GM21526 (cell line): Measurements from ENCODE around the gene RAD51D.
"Not testable (repeated sequence)": the region's sequence is repeated elsewhere in the genome, so short reads cannot be mapped to it uniquely, and the experiment has no call there.

Experiments
- ATAC-seq: cut with Tn5 transposase; IDR thresholded peaks from one replicate; pipeline ENCODE4 v1.9.1; 2021; ENCODE audit warnings: moderate library complexity; ENCODE audit not compliant: unreplicated experiment, low FRiP score

RAD51D gene

GRCh38 chr17:35073183-35073790 lies 46.4 kb downstream of the RAD51D start:
- no peak for ATAC-seq

- ATAC-seq, result no peak
Measured at GRCh38 chr17:35069311-35069710, 50.3 kb downstream of the RAD51D start.

DNA sequence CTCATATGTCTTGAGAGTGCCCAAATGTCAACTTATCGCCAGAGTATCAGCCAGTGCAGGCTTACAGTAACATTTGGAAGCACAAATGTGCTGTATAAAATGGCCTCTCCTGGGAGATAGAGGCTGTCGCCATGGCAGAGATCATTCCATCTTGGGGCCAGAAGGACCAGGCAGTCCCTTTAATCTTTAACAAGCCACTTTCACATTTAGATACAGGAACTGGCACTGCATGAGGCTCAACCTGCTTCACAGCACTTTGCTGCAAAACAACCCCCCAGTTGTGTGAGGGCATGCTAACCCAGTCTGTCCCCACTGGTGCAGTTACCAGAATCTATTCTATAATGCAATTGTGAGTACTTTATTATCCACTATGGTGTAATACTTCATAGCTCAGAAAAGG lies 51.4 kb downstream of the RAD51D start:
- no peak for ATAC-seq

GRCh38 chr17:35065880-35066279 lies 53.8 kb downstream of the RAD51D start:
- no peak for ATAC-seq

DNA sequence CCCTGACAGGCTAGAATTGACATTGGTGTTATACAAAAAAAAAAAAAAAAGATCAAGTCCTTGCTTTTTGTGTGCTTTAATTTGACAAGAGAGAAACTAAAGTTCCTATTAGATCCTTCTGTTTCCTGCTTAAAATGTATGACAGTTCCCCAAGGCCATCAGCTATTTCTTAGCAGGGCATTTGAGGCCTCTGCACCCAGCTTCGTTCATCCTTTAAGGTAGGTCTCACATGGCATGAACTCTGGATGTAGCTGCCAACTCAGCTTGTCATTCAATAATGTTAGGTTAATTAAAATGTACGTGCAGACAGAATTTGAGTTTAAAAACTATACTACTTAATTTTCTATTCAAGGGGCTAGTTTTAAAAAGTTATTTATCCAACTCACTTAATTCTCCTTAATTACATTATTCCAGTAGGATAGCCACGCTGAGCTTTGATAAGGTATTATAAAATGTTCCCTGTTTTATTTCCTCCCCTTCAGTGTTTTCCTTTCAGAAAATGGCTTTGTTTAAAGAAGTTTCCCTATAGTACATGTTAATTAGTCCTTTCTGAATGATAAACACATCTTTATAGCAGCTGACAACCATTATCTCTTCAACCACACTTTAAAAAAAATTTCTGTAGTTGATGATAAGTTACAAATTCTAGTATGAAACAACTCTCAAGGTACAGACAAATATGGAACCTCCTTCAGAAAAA lies 55.0 kb downstream of the RAD51D start:
- ATAC-seq, result no peak

- peak; percentile 80 for ATAC-seq
Measured at GRCh38 chr17:35063514-35064223, 56.0 kb downstream of the RAD51D start, which contains the start of gene RFFL. TSS of gene RFFL (minus strand) at chr17:35063707. CDS start at chr17:35026553, 37,154 bp downstream.

DNA sequence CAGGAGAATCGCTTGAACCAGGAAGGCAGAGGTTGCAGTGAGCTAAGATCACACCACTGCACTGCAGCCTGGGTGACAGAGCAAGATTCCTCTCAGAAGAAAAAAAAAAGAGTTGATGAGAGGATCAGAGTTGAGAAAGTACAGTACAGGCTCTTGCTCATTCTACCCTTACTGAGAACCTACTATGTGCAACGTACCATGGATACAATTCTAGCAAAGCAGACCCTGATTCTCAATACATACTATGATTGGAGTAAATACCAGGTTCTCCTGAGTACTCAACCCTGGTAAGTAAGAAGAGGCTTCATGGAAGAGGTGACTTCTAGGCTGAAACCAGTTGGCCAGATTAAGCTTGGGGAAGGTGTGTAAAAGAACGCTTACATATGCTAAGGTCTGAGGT lies 57.4 kb downstream of the RAD51D start:
- ATAC-seq, result no peak

GRCh38 chr17:35057332-35057915 lies 62.2 kb downstream of the RAD51D start:
- ATAC-seq, result no peak

DNA sequence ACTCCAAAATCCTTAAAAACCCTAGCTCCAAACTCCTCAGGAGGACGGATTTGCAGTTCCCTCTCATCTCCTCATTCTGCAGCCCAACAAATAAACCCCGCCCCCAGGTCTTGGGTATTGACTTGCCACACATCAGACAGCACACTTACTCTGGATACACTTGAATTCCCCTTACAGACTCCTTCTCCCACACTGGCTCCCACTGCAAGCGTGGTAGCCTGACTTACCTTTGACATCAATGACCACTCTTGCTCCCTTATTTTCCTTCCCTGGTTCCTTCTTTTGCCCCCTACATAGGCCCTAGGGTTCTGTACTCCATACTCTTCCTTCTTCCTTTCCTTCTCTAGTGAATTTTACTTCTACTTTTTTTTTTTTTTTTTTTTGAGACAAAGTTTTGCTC lies 63.6 kb downstream of the RAD51D start:
- no peak for ATAC-seq

GRCh38 chr17:35053204-35053603 lies 66.5 kb downstream of the RAD51D start:
- ATAC-seq, result no peak

- ATAC-seq, result no peak
Measured at GRCh38 chr17:35052780-35053179, 66.9 kb downstream of the RAD51D start.

- ATAC-seq, result no peak
Measured at GRCh38 chr17:35052241-35052610, 67.4 kb downstream of the RAD51D start.

GRCh38 chr17:35051579-35052240 lies 68.0 kb downstream of the RAD51D start:
- peak; percentile 24 for ATAC-seq

DNA sequence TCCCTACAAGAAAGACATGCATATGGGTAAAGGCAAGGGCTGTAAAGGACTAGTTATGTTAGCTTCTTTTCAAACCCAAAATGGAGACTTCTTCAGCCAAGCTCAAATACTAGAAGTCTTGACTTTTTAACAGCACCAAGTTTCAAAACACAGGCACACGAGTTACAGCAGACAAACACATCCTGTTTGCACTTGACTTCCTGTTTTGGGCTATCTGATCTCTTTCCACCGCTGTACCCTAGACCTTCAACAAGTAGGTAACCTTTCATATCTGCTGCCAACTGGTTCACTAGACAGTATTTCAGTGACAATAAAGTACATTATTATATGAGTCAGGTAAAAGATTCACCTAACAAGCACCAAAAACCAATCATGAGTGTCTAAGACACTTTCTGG lies 68.5 kb downstream of the RAD51D start:
- peak; percentile 51 for ATAC-seq

GRCh38 chr17:35050170-35050569 lies 69.5 kb downstream of the RAD51D start:
- no peak for ATAC-seq

- no peak for ATAC-seq
Measured at GRCh38 chr17:35048685-35049379, 70.8 kb downstream of the RAD51D start.

DNA sequence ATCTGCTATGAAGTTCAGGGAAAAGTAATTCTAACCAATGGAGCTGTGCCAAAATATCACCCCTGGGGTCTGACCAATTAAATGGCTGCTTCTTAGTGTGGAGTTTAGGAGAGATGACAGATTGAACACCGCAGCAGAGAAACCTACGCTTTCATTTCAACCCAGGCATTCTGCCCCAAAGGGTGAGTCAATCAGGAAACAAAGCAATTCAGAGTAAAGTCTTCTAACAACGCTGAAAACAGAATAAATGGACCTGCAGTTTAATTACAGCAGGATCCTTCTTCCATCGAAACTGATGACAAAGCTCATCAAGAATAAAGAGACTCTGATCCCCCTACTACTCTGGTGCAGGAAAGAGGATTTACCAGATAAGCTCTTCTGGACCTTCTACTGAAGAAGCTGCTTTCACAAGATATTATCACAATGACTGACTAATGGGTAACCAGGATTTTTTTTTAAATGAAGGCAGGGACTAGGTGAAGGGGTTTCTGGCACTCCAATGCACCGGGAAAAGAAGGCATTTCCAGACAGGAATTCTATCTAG lies 72.8 kb downstream of the RAD51D start:
- no peak for ATAC-seq

GRCh38 chr17:35046245-35046644 lies 73.4 kb downstream of the RAD51D start:
- ATAC-seq, result no peak

DNA sequence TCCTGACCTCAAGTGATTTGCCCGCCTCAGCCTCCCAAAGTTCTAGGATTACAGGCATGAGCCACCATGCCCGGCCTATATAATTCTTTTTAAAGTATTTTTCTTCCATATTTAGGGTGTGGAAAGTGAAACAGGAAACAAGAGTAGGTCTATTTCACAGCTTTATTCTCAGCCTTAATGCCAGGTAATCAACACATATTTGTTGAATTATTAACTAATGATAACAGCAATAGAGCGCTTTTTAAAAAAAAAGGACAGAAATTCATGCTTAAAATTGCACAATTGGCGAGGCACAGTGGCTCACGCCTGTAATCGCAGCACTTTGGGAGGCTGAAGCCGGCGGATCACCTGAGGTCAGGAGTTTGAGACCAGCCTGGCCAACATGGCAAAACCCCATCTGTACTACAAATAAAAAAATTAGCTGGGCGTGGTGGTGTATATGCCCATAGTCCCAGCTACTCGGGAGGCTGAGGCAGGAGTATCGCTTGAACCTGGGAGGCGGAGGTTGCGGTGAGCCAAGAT lies 74.1 kb downstream of the RAD51D start:
- ATAC-seq, result not testable (repeated sequence)

GRCh38 chr17:35044181-35044580 lies 75.5 kb downstream of the RAD51D start:
- ATAC-seq, result no peak
